ENCODE data around the gene MISP.

MISP gene

GRCh38 chr19:729965-730668 lies 20.8 kb upstream of the MISP start:
- Histone ChIP-seq H3K4me3 (ENCODE audit: low read depth in 1 of 2, low read length in 2 of 2) (no peak overlapping the region), H3K79me2 (ENCODE audit: insufficient read depth, low read length) (no peaks in the 10 kb centered on the region), H3K4me2 (ENCODE audit: insufficient read depth, low read length) (no peak overlapping the region), H3K27me3 (ENCODE audit: insufficient read depth, low read length, poor library complexity) (no peaks in the 10 kb centered on the region), H2AFZ (ENCODE audit: low read depth, low read length) (no peak overlapping the region), H3K36me3 (ENCODE audit: insufficient read depth, low read length) (no peaks in the 10 kb centered on the region), H4K20me1 (ENCODE audit: insufficient read depth, low read length) (no peaks in the 10 kb centered on the region), H3K27ac (ENCODE audit: low read length) (no peak overlapping the region), H3K9me3 (ENCODE audit: insufficient read depth, low read length, severe bottlenecking) (no peaks in the 10 kb centered on the region), H3K4me1 (ENCODE audit: insufficient read depth, low read length) (no peaks in the 10 kb centered on the region), H3K9ac (ENCODE audit: low read depth, low read length) (no peak overlapping the region)
- no peak for DNase-seq
- TF ChIP-seq EZH2 (IDR thresholded peaks at IDR 0.05; ENCODE audit: borderline replicate concordance, low read depth, low read length, severe bottlenecking) (no peak), CTCF (IDR thresholded peaks at IDR 0.05; ENCODE audit: borderline replicate concordance, extremely low read depth, low read length, poor library complexity, severe bottlenecking) (no peak)
- no peak for ATAC-seq (ENCODE audit: insufficient read depth, low read depth)

GRCh38 chr19:731000-731399 lies 19.9 kb upstream of the MISP start:
- no peak for TF ChIP-seq CTCF (IDR thresholded peaks at IDR 0.05; ENCODE audit: borderline replicate concordance, extremely low read depth, low read length, poor library complexity, severe bottlenecking)
- TF ChIP-seq EZH2 (IDR thresholded peaks at IDR 0.05; ENCODE audit: borderline replicate concordance, low read depth, low read length, severe bottlenecking): no peak
- no peak for DNase-seq
- H3K4me1 ChIP-seq (ENCODE audit: insufficient read depth, low read length): no peaks in the 10 kb centered on the region
- H2AFZ ChIP-seq (ENCODE audit: low read depth, low read length): no peak overlapping the region
- H3K4me2 ChIP-seq (ENCODE audit: insufficient read depth, low read length): no peak overlapping the region
- H3K79me2 ChIP-seq (ENCODE audit: insufficient read depth, low read length): no peaks in the 10 kb centered on the region
- no peak overlapping the region for H3K4me3 ChIP-seq (ENCODE audit: low read depth in 1 of 2, low read length in 2 of 2)
- ATAC-seq (ENCODE audit: insufficient read depth, low read depth): no peak
- no peaks in the 10 kb centered on the region for H3K27me3 ChIP-seq (ENCODE audit: insufficient read depth, low read length, poor library complexity)
- H3K27ac ChIP-seq (ENCODE audit: low read length): no peak overlapping the region
- H3K9ac ChIP-seq (ENCODE audit: low read depth, low read length): no peak overlapping the region
- H3K36me3 ChIP-seq (ENCODE audit: insufficient read depth, low read length): no peaks in the 10 kb centered on the region
- H3K9me3 ChIP-seq (ENCODE audit: insufficient read depth, low read length, severe bottlenecking): no peaks in the 10 kb centered on the region
- no peaks in the 10 kb centered on the region for H4K20me1 ChIP-seq (ENCODE audit: insufficient read depth, low read length)

DNA sequence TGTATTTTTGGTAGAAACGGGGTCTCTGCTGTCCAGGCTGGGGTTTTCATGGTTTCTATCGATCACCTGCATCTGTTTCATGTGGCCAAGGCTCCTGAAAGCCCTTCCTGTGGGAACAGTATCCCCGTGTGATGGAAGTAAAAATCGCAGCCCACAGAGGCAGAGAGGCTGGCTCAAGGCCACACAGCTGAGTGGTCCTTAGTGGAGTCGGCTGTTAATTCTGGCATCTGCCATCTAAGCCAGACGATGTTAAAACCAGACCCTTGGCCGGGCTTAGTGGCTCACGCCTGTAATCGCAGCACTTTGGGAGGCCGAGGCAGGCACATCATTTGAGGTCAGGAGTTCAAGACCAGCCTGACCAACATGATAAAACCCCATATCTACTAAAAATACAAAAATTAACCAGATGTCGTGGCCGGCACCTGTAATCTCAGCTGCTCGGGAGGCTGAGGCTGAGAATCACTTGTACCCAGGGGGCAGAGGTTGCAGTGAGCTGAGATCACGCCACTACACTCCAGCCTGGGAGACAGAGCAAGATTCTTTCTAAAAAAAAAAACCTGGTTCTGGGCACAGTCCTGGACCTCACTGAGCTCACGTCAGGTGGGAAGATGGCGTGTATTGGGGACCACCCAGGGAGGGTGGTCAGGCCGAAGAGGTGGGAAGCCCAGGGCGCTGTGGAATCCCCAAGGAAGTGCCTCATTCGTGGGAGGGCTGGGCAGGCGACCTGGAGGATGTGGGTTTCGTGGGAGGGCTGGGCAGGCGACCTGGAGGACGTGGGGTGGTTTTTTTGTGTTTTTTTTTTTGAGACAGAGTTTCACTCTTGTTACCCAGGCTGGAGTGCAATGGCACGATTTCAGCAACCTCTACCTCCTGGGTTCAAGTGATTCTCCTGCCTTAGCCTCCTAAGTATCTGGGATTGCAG lies 18.5 kb upstream of the MISP start:
- H3K4me2 ChIP-seq (ENCODE audit: insufficient read depth, low read length): no peak overlapping the region
- H3K4me1 ChIP-seq (ENCODE audit: insufficient read depth, low read length): no peaks in the 10 kb centered on the region
- H3K27ac ChIP-seq (ENCODE audit: low read length): no peak overlapping the region
- H3K4me3 ChIP-seq (ENCODE audit: low read depth in 1 of 2, low read length in 2 of 2): no peak overlapping the region
- ATAC-seq (ENCODE audit: insufficient read depth, low read depth) (no peak), DNase-seq (no peak)
- no peaks in the 10 kb centered on the region for H3K9me3 ChIP-seq (ENCODE audit: insufficient read depth, low read length, severe bottlenecking)
- no peak overlapping the region for H3K9ac ChIP-seq (ENCODE audit: low read depth, low read length)
- H3K79me2 ChIP-seq (ENCODE audit: insufficient read depth, low read length): no peaks in the 10 kb centered on the region
- TF ChIP-seq CTCF (IDR thresholded peaks at IDR 0.05; ENCODE audit: borderline replicate concordance, extremely low read depth, low read length, poor library complexity, severe bottlenecking) (no peak), EZH2 (IDR thresholded peaks at IDR 0.05; ENCODE audit: borderline replicate concordance, low read depth, low read length, severe bottlenecking) (no peak)
- no peaks in the 10 kb centered on the region for H3K27me3 ChIP-seq (ENCODE audit: insufficient read depth, low read length, poor library complexity)
- no peaks in the 10 kb centered on the region for H4K20me1 ChIP-seq (ENCODE audit: insufficient read depth, low read length)
- H3K36me3 ChIP-seq (ENCODE audit: insufficient read depth, low read length): no peaks in the 10 kb centered on the region
- H2AFZ ChIP-seq (ENCODE audit: low read depth, low read length): no peak overlapping the region

Measured in DND-41 (cell line).